MV-4-11 (cell line): ENCODE data around the gene INSR.

Experiments
- DNase-seq: peaks from one replicate; lab custom pipeline; 2025; lab: John Stamatoyannopoulos, UW

INSR gene

DNA sequence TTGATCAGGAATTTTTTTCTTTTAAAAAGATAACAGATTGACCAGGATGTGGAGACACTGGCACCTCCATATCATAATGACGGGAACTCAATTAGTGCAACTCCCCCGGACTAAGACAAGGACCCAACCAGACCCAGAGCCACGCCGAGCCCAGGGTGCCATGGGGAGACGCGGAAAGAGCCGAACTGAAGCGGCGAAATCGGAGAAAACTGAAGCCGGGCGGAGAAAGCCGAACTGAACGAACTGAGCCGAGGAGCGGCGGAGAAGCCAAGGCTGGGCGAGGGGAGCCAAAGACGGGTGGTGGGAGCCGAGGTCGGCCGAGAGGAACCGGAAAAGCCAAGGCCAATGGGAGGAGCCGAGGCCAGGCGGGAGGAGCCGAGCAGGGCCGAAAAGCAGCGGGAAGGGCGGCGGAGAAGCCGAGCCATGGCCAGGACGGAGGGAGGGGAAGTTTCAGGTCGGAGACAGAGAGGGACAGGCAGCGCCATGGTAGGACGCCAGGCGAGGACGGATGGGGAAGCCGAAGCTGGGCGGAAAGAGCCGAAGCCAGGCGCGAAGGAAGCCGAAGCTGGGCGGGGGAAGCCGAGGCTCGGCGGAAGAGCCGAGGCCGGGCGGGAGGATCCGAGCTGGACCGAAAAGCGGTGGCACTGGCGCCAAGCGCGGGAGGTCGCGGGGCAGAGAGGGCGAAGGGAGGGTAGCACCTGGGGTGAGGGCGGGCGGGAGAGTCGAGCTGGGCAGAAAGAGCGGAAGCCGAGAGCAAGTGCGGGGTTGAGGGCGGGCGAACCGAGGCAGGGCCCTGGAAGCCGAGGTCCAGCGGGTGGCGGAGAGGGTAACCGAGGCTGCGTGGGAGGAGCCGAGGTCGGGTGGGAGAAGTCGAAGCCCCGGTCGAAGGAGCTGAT lies 195.3 kb downstream of the INSR start:
- peak; percentile 95 for DNase-seq

DNA sequence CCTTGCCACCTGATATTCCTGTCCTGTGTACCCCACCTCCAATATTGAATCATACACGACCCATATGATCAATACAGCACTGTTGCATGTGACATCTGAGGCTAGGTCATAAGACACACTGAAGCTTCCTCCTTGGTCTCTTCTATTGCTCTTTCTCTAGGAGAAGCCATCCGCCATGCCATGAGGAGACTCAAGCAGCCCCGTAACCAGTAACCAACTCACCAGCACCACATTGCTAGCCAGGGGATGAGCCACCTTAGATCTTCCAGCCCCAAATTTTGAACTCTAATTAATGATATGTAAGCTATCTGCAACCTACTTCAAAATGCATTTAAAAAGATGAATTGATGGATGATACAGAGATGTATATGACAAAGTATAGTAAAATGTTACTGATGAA lies 196.1 kb downstream of the INSR start:
- no peak for DNase-seq

DNA sequence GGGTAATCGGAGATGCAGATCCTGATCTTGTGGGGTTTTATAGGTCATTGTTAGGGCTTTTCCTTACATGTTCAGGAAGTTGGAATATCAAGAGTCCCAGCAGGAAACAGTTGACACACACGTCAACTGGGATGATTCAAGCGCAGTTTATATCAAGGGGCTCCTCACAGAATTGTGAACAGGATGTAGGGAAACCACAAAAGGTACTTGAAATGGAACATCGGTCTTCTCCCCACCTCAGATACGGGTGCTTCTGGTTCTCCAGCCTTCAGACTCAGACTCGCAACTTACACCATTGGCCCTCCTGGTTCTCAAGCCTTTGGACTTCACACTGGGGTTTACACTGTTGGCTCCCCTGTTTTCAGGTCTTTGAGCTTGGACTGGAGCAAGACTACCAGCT lies 205.2 kb downstream of the INSR start:
- no peak for DNase-seq

DNA sequence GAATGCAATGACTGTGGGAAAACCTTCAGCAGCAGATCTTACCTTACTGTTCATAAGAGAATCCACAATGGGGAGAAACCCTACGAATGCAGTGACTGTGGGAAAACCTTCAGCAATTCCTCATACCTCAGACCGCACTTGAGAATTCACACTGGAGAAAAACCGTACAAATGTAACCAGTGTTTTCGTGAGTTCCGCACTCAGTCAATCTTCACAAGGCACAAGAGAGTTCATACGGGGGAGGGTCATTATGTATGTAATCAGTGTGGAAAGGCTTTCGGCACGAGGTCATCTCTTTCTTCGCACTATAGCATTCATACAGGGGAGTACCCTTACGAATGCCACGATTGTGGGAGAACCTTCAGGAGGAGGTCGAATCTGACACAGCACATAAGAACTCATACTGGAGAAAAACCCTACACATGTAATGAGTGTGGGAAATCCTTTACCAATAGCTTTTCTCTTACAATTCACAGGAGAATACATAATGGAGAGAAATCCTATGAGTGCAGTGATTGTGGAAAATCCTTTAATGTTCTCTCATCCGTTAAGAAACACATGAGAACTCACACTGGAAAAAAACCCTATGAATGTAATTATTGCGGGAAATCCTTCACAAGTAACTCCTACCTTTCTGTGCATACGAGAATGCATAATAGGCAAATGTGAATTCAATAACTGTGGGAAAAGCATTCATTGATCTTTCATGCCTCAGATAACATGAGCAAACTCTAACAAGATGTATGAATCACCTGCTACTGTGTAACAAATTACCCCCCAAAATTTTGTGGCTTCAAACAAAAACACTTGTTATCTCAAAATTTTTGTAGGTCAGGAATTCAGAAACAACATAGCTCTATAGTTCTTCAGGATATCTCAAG lies 210.9 kb downstream of the INSR start:
- DNase-seq = peak; percentile 35

DNA sequence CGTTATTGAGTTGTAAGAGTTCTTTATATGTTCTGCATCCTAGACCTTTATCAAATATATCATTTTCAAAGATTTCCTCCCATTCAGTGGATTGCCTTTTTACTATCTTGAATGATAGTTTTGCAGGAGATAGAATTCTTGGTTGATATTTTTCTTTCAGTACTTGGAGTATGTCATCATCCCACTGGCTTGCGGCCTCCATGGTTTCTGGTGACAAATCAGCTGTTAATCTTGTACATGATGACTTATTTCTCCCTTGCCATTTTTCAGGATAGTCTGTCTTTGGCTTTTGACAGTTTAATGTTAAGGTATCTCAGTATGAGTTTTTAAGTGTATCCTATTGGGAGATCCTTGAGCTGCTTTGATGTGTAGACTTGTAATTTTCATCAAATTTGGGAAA lies 216.2 kb downstream of the INSR start:
- peak; percentile 26 for DNase-seq

DNA sequence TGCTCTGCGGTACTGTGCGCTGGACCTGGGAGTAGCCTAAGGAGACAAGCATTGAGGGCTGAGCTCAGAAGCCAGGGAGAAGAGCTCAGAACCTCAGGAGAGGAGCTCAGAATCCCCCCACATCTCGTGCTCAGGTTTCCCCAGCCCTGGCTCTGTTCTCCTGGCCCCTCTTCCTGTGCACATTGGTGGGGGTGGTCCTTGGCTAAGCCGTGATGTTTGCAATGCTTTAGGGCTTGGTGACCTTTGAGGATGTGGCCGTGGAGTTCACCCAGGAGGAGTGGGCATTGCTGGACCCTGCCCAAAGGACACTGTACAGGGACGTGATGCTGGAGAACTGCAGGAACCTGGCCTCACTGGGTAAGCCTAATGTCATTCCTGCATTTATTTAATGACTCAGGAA lies 218.1 kb downstream of the INSR start:
- DNase-seq = no peak

DNA sequence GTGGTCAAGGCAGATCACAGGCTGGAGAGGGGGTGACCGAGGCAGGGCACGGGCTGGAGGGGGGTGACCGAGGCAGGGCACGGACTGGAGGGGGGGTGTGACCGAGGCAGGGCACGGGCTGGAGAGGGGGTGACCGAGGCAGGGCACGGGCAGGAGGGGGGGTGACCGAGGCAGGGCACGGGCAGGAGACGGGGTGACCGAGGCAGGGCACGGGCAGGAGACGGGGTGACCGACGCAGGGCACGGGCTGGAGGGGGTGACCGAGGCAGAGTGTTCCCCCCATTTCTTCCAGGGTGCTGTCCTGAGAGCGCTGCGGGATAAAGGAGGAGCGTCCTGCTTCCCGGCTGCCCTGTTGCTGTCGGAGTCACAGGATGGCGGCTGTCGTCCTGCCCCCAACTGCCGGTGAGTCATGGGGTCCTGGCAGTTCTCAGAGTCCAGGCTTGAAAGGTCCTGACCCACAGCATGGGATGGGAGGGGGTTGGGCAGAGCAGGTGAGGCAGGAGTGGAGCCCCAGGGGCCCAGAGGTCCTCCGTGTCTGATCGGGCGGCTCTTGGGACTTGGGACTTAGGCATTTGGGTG lies 219.4 kb downstream of the INSR start:
- no peak for DNase-seq

DNA sequence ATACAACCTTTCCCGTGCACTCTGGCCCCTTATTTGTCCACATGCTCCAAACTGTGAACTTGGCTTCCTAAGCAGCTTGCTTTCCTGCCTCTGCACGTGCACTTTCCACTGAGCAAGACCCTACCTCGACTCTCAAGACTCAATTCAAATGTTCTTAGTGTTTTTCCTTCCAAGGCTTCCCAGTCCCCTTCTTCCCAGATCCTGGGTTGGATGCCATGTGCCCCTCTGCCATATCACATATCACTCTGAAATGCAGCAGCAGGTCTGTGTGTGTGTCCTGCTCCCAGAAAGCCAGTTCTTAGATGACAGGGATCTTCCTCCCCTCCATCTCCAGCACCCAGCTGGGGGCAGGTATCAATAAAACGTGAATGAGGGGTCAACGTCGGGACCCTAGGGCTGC lies 221.7 kb downstream of the INSR start:
- no peak for DNase-seq

DNA sequence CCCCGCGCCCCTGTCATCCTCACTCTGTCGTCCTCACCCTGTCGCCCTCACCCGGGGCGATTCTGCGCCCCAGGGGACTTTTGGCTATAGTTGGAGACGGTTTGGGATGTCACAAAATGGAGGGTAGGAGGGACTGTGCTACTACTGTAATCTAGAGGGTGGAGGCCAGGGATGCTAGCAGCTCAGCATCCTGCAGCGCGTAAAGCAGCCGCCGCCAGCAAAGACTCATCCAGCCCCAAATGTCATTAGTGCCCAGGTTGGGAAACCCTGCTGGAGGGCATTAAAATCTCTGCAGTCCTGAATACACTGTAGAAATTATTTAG lies 224.3 kb downstream of the INSR start:
- DNase-seq = no peak

DNA sequence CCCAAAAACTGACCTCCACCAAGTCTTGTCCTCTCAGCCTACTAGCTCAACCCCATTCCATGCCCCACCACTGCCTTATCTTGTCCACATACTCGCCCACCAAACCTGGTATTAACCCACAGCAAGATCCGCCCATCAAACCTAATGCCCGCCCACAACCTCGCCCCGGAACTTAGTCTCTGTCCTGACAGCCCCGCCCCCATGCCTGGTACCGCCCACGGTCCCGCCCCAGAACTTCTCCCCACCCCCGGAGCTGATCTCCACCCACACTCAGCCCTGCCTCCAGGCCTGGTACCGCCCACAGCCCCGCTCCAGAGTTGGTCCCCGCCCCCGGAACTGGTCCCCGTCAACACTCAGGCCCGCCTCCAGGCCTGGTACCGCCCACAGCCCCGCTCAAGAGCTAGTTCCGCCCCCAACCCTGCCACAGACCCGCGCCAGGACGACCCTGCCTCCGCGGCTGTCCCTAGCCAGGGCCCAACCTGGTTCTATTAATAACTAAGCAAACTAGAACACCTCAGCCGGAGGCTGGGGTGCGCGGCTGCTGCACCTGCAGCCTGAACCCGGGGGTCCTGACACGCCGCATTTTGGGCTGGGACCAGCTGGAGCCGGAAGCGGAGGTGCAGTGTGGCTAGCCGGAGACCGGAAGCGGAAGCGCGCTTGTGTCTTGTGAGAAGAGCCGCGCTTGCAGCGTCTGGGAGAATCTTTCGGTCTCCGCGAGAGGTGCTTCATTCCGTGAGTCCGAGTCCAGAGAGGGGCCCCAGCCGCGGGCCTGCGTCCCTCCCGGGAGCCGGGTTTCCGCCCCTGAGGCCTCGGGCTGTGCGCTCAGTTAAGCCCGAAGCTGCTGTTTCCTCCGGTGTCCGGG lies 224.9 kb downstream of the INSR start, which contains the start of gene ZNF557:
TSS of gene ZNF557 (plus strand) at position 662 of the 862 bp plus-strand sequence. CDS start 5,372 bp downstream, outside the sequence.
- DNase-seq = peak; percentile 97

DNA sequence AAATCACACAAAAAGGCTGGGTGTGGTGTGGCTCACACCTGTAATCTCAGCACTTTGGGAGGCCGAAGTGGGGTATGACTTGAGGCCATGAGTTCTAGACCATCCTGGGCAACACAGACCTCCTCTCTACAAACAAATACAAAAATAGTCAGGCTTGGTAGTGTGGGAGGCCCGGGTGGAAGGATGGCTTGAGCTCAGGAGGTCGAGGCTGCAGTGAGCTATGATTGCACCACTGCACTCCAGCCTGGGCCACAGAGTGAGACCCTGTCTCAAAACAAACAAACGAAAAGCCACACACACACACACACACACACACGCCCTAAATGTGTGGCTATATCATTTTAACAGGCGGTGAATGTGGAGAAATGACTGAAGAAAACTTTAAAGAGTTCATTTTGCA lies 225.6 kb downstream of the INSR start:
- DNase-seq = no peak

DNA sequence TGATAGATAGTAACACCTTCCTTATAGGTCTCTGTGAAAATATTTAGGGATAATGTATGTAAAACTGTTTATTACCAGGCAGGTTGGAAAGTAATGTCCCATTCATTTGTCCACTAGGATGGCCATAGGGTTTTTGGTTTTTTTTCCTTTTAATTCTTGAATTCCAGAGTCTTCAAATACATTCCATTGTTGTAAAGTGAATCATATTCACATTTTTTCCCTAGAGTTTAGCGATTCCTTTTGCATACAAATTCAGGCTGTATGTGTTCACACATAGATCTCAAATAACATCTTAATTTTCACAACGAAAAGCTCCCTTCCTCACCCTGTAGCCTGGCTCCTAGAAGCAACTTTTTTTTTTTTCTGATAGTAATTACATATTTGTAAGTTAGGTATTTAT lies 226.5 kb downstream of the INSR start:
- DNase-seq = no peak

DNA sequence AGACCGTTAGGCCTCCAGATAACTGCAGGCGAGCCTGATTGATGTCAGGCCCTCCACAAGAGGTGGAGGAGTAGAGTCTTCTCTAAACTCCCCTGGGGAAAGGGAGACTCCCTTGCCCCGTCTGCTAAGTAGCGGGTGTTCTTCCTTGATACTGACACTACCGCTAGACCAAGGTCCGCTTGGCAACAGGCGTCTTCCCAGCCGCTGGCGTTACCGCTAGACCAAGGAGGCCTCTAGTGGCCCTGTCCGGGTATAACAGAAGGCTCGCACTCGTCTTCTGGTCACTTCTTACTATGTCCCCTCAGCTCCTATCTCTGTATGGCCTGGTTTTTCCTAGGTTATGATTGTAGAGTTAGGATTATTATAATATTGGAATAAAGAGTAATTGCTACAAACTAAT lies 227.1 kb downstream of the INSR start:
- DNase-seq = peak; percentile 36

DNA sequence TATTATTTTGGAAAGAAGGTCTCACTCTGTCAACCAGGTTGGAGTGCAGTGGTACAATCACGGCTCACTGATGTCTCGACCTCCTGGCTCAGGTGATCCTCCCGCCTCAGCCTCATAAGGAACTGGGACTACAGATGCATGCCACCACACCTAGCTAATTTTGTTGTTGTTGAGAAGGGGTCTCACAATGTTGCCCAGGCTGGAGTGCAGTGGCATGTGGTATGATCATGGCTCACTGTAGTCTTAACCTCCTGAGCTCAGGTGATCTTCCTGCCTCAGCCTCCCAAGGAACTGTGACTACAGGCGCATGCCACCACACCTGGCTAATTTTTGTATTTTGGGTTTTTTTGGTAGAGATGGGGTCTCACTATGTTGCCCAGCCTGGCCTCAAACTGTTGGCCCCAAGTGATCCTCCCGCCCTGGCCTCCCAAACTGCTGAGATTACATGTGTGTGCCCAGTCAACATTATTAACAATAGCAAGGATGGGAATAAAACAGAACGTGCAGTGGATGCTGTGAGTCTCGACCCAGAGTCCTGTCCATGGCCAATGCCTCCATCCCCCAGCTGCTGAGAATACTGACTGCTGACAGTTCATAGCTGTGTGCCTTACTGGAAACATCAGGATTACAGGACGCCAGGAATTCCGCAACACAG lies 230.3 kb downstream of the INSR start:
- no peak for DNase-seq

DNA sequence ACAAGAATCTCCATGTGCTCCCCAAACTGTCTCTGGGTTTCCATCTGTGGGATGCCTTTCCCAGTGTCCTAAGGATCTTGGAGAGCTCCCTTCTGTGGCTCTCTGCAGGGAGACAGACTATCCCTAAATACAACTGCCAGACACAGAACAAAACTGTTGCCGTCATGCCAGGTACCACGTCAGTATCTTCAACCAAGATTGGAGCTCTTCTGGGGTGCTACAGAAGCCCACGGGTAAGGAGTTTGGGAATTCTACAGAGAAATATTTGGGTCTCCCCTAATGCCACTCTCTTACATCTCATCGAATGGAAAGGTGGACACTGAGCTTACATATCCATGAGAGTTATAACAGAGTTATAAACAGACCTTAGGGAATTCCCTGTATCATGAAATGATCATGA lies 230.9 kb downstream of the INSR start:
- DNase-seq = no peak
